CD4-positive, alpha-beta T cell treated with Interleukin-17A for 4 hours (primary cell): Measurements from ENCODE around the gene ATAD3C.
A peak's percentile ranks its signal among the peaks of the same experiment; 100 is the strongest.
"Not testable (repeated sequence)": the region's sequence is repeated elsewhere in the genome, so short reads cannot be mapped to it uniquely, and the experiment has no call there.

Experiments
- DNase-seq: peaks from one replicate; pipeline ENCODE4 v3.0.0-alpha.2; 2020; ENCODE audit warnings: mixed read lengths

Gene ATAD3C

GRCh38 chr1:1449099-1449739 is at the start of gene ATAD3C:
Gene ATAD3C, plus strand, starts transcription at chr1:1449689. Its CDS starts 995 bp downstream, at chr1:1450684.
- DNase-seq, result no peak

DNA sequence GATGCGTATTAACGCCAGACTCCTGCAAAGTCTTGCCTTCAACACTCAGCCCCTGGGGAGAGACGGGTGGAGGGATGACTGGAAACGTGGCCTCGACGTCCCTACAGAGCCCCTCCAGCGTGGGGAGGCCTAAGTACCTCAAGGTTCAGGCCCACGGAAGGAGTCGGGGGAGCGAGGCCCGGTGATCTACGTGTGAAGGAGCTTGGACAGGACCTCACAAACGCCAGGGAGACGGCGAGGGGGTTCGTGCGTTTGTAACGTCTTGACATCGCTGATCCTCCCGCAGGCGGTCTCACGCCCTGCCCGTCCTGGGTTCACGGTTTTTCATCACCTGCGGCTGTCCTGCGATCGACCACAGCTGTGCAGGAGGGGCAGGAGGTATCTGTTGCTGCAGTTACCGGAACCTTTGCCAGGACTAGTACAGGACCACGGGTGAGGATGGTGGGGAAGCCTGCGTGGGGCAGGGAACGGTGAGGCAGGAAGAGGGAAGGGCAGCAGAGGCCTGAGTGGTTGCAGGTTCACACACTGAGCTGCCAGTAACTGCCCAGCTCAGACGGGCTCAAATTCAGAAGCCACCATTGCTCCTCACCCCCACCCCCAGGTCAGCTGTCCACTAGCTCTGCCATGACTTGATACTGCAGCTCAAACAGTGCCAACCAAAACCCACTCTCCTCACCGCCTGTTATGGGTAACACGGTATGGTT is 49.5 kb upstream of the ATAD3C start:
- no peak for DNase-seq

DNA sequence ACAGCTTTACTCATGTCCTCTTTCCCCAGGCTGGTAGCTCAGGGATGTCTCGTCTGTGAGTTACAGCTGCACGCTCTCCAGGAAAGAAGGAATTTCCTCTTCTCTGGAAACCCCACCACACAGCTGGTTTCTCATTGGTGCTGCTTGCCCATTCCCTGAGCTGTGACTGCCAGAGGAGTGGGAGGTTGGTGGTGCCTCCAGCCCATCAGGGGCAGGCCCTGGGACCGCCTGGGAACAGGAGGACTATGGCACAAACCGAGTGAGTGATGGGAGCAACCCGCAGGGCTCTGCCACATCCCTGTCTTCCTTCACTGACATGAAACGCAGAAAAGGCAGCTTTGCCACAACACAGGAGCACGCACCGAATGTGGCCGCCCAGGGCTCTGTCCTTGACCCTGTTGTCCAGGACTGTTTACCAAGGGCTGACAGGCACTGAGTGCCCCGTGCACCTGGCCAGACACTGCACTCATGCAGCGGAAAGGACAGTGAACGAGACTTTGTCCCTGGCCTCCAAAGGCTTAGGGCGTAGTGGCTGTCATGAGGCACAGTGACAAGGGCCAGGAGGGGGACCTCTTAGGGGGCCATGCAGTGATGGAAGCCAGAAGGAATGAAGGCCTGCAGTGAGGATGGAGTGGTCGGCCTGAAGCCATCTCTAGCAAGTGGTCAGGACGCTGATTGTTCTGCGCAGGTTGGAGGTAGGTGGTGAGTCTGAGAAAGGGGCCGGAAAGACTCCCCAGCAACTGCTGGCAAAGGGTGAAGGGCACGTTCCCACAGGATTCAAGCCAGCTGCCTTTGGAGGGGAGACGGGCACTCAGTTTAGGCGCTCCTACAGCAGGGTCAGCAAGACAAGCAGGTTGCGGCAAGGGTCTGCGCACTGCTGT is 48.7 kb upstream of the ATAD3C start:
- no peak for DNase-seq

- no peak for DNase-seq
These were observed 48.0 kb upstream of the ATAD3C start for GRCh38 chr1:1401457-1402010.

- DNase-seq, result no peak
These were observed 47.2 kb upstream of the ATAD3C start for GRCh38 chr1:1402072-1402900.

DNA sequence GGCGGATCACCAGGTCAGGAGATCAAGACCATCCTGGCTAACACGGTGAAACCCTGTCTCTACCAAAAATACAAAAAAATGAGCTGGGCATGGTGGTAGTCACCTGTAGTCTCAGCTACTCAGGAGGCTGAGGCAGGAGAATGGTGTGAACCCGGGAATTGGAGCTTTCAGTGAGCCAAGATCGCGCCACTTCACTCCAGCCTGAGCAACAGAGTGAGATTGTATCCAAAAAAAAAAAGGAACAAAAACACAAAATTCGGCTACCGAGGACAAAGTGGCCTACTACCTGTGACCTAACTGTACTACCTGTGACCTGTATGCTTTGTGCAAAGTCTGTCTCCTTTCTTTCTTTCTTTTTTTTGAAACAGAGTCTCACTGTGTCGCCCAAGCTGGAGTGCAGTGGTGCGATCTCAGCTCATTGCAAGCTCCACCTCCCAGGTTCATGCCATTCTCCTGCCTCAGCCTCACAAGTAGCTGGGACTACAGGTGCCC is 46.5 kb upstream of the ATAD3C start:
- not testable (repeated sequence) for DNase-seq

DNA sequence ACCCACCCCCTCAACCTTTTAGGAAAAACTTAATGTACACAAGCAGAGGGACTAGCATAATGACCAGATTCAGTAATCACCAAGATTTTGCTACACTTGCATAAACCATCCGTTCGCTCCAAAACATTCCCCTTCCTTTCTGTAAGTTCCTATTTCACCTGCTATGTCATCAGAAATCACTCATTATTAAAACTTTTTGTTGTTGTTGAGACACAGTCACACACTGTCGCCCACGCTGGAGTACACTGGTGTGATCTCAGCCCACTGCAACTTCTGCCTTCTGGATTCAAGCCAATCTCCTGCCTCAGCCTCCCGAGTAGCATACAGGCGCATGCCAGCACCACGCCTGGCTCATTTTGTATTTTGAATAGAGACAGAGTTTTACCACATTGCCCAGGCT is 45.8 kb upstream of the ATAD3C start:
- no peak for DNase-seq

DNA sequence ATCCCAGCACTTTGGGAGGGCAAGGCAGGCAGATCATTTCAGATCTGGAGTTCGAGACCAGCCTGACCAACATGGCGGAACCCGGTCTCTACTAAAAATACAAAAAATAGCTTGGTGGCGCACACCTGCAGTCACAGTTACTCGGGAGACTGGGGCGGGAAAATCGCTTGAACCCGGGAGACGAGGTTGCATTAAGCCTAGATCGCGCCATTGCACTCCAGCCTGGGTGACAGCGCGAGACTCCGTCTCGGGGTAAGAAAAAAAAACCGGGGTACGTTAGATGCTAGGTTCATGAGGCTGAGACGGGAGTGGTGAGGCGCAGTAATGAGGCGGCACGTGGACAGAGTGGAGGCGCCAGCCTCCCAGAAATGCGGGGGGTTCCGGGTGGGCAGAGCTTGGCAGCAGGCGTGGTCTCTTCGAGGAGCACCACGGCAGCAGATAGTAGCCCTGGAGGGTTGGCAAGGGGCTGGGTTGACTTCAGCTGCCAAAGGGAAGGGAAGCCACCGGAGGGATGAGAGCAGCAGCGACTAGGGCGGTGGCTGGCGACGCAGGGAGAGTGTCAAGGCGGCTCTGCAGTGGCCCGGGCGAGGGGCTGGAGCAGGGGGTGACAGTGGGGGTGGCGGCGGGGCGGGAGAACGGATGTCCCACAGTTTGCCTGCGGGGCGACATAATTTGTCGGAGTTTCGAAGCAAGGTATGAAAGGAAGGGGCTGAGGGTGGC is 43.2 kb upstream of the ATAD3C start:
- DNase-seq, result no peak

DNA sequence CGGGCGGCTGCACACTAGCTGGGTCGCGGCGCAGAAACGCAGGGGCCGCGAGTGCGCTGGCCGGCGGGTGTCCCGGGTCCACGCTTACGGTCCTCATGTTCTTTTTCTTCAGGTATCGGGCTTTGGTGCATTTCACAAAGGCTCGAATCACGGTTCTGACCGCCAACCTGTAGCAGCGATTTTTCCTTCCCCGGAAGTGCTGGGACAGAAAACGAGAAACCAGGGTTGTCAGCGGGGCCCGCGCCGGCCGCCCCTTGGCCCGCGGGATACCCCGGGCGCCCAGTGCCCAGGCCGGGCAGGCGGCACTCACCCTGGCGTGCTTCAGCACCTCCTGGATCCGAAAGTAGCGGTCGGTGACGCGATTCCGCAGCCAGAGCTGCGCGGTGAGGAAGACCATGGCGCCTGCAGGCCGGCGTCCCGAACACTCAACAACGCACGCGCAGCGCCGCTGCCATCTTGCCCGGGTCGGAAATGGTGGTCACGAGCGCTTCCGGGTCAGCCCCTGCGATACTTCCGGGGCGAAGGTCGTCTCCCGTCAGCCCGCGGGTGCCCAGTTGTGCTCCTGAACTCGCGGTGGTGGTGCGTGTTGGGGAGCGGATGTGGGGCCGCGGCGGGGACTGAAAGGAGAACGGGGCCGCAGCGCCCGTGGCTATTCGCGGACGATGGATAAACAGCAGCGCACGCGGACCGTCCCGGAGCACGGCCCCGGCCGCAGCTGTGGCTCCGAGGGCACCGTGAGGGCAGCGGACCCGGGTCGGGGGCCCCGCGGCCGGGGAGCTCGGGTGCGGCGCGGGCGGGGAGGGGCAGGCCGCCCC is 42.5 kb upstream of the ATAD3C start, which contains the start of gene MRPL20:
Gene MRPL20, minus strand, starts transcription at position 473 of the 815 bp plus-strand sequence. Its CDS starts 76 bp downstream, at position 397.
- DNase-seq, result peak; percentile 96

DNA sequence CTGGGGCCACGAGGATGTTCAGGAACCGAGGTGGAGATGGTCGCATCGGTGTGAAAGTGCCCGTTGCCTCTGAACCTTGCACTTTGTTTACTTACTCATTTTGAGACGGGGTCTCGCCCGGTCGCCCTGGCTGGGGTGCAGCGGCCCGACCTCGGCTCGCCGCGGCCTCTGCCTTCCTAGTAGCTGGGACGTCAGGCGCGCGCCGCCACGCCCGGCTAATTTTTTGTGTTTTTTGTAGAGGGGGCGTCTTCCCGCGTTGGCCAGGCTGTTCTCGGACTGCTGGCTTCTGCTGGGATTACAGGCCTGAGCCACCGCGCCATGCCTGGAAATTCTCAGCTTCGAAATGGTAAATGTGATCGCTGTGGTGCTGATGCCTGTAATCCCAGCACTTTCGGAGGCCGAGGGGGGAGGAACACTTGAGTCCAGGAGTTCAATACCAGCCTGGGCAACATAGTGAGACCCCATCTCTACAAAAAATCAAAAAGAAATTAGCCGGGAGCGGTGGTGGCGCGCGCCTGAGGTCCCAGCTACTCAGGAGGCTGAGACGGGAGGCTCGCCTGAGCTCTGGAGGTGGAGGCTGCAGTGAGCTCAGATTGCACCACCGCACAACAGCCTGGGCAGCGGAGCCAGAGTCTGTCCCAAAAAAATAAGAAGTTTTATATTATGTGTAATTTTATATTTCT is 41.7 kb upstream of the ATAD3C start:
- peak; percentile 24 for DNase-seq

DNA sequence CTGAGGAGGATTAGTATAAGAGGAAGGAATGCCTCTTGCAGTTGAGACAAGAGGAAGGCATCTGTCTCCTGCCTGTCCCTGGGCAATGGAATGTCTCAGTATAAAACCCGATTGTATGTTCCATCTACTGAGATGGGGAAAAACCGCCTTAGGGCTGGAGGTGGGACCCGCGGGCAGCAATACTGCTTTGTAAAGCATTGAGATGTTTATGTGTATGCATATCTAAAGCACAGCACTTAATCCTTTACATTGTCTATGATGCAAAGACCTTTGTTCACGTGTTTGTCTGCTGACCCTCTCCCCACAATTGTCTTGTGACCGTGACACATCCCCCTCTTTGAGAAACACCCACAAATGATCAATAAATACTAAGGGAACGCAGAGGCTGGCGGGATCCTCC is 39.3 kb upstream of the ATAD3C start:
- not testable (repeated sequence) for DNase-seq

GRCh38 chr1:1411626-1412025 is 37.9 kb upstream of the ATAD3C start:
- no peak for DNase-seq

DNA sequence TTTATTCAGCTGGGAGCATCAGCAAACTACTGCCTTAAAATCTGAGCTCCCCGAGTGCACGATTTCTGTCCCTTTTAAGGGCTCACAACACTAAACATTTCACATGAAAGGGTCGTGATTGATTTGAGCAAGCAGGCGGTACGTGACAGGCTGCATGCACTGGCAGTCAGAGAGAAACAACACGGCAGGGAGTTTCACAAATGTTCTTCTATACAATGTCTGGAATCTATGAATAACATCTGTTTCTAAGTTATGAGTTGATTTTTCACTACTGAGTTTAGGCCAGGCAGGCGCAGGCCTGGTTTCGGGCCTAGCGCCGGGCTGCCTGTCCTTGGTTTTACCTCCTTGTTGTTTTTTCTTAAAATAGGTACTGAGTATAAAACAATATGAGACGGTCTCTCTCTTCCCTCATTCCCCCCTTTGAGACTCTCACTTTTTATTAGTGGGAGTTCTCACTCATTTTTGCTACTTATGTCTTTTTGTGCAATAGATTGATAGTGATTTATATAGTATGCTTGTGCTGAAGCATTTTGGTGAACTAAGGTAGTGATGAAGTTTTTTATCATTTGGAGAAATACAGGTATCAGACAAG is 37.1 kb upstream of the ATAD3C start:
- DNase-seq, result not testable (repeated sequence)

- no peak for DNase-seq
These were observed 33.7 kb upstream of the ATAD3C start for GRCh38 chr1:1415751-1416150.

DNA sequence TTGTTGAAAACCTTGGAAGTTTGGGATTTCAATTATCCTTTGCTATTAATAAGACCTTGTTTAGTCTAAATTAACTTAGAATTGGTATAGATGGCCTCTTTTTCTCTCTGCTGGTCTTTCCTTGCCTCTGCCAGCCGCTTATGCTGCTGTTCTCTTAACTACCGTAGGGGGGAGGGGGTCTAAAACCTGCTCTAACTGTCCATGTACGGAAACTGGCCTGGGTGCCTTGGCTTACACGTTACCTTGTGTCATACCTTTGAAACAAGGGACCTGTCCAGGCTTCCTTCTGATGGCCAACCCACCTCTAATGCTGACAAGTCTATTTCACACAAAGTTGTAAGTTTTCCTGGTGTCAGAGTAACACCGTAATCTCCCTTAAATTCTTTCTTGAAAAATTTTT is 32.1 kb upstream of the ATAD3C start:
- not testable (repeated sequence) for DNase-seq

DNA sequence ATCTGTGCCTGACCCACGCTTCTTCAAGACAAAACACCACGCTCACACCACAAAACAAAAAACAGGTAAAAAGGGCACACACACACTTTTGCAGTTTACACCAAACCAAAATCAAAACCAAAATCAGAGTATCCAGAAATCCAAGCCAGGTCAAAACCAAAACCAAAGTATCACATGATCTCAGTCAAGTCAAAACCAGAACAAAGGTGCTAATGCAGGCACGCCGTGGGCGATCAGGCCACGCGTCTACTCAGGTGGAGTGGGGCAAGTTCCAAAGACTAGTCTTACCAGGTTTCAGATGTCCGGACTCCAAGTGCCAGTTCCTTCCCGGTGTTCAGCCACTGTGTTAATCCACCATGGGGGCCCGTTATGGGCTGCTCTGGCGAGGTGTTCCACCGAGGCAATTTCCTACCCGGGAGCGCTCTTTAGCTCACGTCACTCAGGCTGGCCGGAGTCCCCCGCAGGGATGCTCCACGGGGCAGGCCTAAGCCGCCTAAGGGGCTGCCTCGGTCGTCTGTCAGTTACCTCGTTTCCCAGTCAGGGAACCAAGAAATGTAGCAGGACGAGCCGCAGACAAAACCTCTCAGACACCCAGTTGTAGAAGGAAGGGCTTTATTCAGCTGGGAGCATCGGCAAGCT is 31.5 kb upstream of the ATAD3C start:
- DNase-seq, result not testable (repeated sequence)

- no peak for DNase-seq
These were observed 30.8 kb upstream of the ATAD3C start for GRCh38 chr1:1418464-1419362.

DNA sequence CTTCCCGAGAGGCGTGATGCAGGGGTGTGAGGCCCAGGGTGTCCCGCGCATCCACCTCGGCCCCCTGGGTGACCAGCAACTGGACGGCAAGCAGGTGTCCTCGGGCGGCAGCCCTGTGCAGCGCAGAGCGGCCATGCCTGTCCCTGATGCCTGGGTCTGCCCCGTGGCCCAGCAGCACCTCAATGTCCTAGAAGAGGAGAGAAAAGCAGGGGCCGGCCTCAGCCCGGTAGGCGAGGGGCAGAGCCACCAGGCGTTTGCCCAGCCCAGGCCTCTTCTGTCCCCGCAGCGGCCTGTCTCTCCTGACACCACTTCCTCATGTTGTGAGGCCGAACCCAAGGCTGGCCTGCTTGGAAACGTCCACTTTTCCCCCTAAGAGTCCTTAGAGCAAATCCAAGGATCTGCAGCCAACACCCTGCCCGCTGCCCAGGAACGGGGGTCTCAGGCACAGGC is 30.1 kb upstream of the ATAD3C start:
- DNase-seq, result no peak
